Measurements from ENCODE around the gene ZSWIM8. TPM values are rescaled to one million over a fixed set of nuclear protein-coding genes. Genes with fewer than 3 reads are reported as not detected.
"Not testable (repeated sequence)": the region's sequence is repeated elsewhere in the genome, so short reads cannot be mapped to it uniquely, and the experiment has no call there.

ZSWIM8 gene
- total RNA-seq, 3 donors from 2014 or later = 31.3 to 41.2 (median 40.5) TPM

- peaks cover 9% of the 10 kb centered on the region for H3K36me3 Mint-ChIP-seq (ENCODE audit: insufficient read depth)
- no peaks in the 10 kb centered on the region for H3K27me3 Mint-ChIP-seq (ENCODE audit: low read depth)
- H3K9me3 Mint-ChIP-seq = no peaks in the 10 kb centered on the region
- ATAC-seq (no peak), DNase-seq (no peak)
- H3K4me3 Mint-ChIP-seq = no peak overlapping the region
- no peaks in the 10 kb centered on the region for H3K4me1 Mint-ChIP-seq (ENCODE audit: low read depth)
Observed at GRCh38 chr10:73824146-73824725, 38.8 kb downstream of the ZSWIM8 start.

- no peak overlapping the region for H3K4me3 Mint-ChIP-seq
- peaks cover 6% of the 10 kb centered on the region for H3K36me3 Mint-ChIP-seq (ENCODE audit: insufficient read depth)
- H3K27me3 Mint-ChIP-seq (ENCODE audit: low read depth) = no peaks in the 10 kb centered on the region
- no peaks in the 10 kb centered on the region for H3K4me1 Mint-ChIP-seq (ENCODE audit: low read depth)
- H3K9me3 Mint-ChIP-seq = no peaks in the 10 kb centered on the region
- DNase-seq (no peak), ATAC-seq (no peak)
Observed at GRCh38 chr10:73827346-73828089, 42.1 kb downstream of the ZSWIM8 start.

- Mint-ChIP-seq H3K27me3 (ENCODE audit: low read depth) (no peaks in the 10 kb centered on the region), H3K4me1 (ENCODE audit: low read depth) (no peaks in the 10 kb centered on the region), H3K9me3 (no peaks in the 10 kb centered on the region), H3K36me3 (ENCODE audit: insufficient read depth) (peaks cover 6% of the 10 kb centered on the region), H3K4me3 (no peak overlapping the region)
- no peak for ATAC-seq
- no peak for DNase-seq
Observed at GRCh38 chr10:73828161-73828560, 42.8 kb downstream of the ZSWIM8 start.

- H3K9me3 Mint-ChIP-seq; H3K36me3 Mint-ChIP-seq (ENCODE audit: insufficient read depth); DNase-seq; H3K27me3 Mint-ChIP-seq (ENCODE audit: low read depth); H3K4me3 Mint-ChIP-seq; H3K4me1 Mint-ChIP-seq (ENCODE audit: low read depth); ATAC-seq: not testable (repeated sequence)
Observed at GRCh38 chr10:73829090-73829489, 43.7 kb downstream of the ZSWIM8 start.

GRCh38 chr10:73836427-73836980 is 51.1 kb downstream of the ZSWIM8 start:
- H3K9me3 Mint-ChIP-seq = no peaks in the 10 kb centered on the region
- no peak for DNase-seq
- no peaks in the 10 kb centered on the region for H3K4me1 Mint-ChIP-seq (ENCODE audit: low read depth)
- no peaks in the 10 kb centered on the region for H3K27me3 Mint-ChIP-seq (ENCODE audit: low read depth)
- H3K4me3 Mint-ChIP-seq = no peak overlapping the region
- ATAC-seq = no peak
- peaks cover 18% of the 10 kb centered on the region for H3K36me3 Mint-ChIP-seq (ENCODE audit: insufficient read depth)

GRCh38 chr10:73837072-73837471 is 51.7 kb downstream of the ZSWIM8 start:
- H3K4me1 Mint-ChIP-seq (ENCODE audit: low read depth) = no peaks in the 10 kb centered on the region
- ATAC-seq (no peak), DNase-seq (no peak)
- no peaks in the 10 kb centered on the region for H3K27me3 Mint-ChIP-seq (ENCODE audit: low read depth)
- peaks cover 24% of the 10 kb centered on the region for H3K36me3 Mint-ChIP-seq (ENCODE audit: insufficient read depth)
- H3K4me3 Mint-ChIP-seq = no peak overlapping the region
- H3K9me3 Mint-ChIP-seq = no peaks in the 10 kb centered on the region

- H3K36me3 Mint-ChIP-seq (ENCODE audit: insufficient read depth) = peaks cover 30% of the 10 kb centered on the region
- H3K4me1 Mint-ChIP-seq (ENCODE audit: low read depth) = no peaks in the 10 kb centered on the region
- no peak overlapping the region for H3K4me3 Mint-ChIP-seq
- DNase-seq = no peak
- no peak for ATAC-seq
- H3K27me3 Mint-ChIP-seq (ENCODE audit: low read depth) = no peaks in the 10 kb centered on the region
- no peaks in the 10 kb centered on the region for H3K9me3 Mint-ChIP-seq
Observed at GRCh38 chr10:73838008-73838567, 52.7 kb downstream of the ZSWIM8 start.

- no peaks in the 10 kb centered on the region for H3K27me3 Mint-ChIP-seq (ENCODE audit: low read depth)
- DNase-seq = no peak
- H3K9me3 Mint-ChIP-seq = no peaks in the 10 kb centered on the region
- H3K4me3 Mint-ChIP-seq = no peak overlapping the region
- peaks cover 35% of the 10 kb centered on the region for H3K36me3 Mint-ChIP-seq (ENCODE audit: insufficient read depth)
- no peaks in the 10 kb centered on the region for H3K4me1 Mint-ChIP-seq (ENCODE audit: low read depth)
- ATAC-seq = no peak
Observed at GRCh38 chr10:73838827-73839226, 53.4 kb downstream of the ZSWIM8 start.

- no peaks in the 10 kb centered on the region for H3K4me1 Mint-ChIP-seq (ENCODE audit: low read depth)
- no peak overlapping the region for H3K4me3 Mint-ChIP-seq
- H3K27me3 Mint-ChIP-seq (ENCODE audit: low read depth) = no peaks in the 10 kb centered on the region
- ATAC-seq (no peak), DNase-seq (no peak)
- peaks cover 35% of the 10 kb centered on the region for H3K36me3 Mint-ChIP-seq (ENCODE audit: insufficient read depth)
- no peaks in the 10 kb centered on the region for H3K9me3 Mint-ChIP-seq
Observed at GRCh38 chr10:73839276-73839966, 54.0 kb downstream of the ZSWIM8 start.

GRCh38 chr10:73840056-73840402 is 54.6 kb downstream of the ZSWIM8 start:
- no peaks in the 10 kb centered on the region for H3K4me1 Mint-ChIP-seq (ENCODE audit: low read depth)

GRCh38 chr10:73840403-73841060 is 55.1 kb downstream of the ZSWIM8 start:
- no peaks in the 10 kb centered on the region for H3K4me1 Mint-ChIP-seq (ENCODE audit: low read depth)
- ATAC-seq (no peak), DNase-seq (no peak)
- no peaks in the 10 kb centered on the region for H3K27me3 Mint-ChIP-seq (ENCODE audit: low read depth)
- no peak overlapping the region for H3K4me3 Mint-ChIP-seq
- H3K36me3 Mint-ChIP-seq (ENCODE audit: insufficient read depth) = peaks cover 32% of the 10 kb centered on the region
- no peaks in the 10 kb centered on the region for H3K9me3 Mint-ChIP-seq

More at GRCh38 chr10:73840056-73840402, 54.6 kb downstream of the ZSWIM8 start:
- DNase-seq (no peak), ATAC-seq (no peak)
- H3K36me3 Mint-ChIP-seq (ENCODE audit: insufficient read depth) = peaks cover 33% of the 10 kb centered on the region
- no peaks in the 10 kb centered on the region for H3K9me3 Mint-ChIP-seq
- no peak overlapping the region for H3K4me3 Mint-ChIP-seq
- H3K27me3 Mint-ChIP-seq (ENCODE audit: low read depth) = no peaks in the 10 kb centered on the region

GRCh38 chr10:73841061-73841421 is 55.6 kb downstream of the ZSWIM8 start:
- H3K27me3 Mint-ChIP-seq (ENCODE audit: low read depth) = no peaks in the 10 kb centered on the region
- no peak overlapping the region for H3K4me3 Mint-ChIP-seq
- DNase-seq = no peak
- H3K9me3 Mint-ChIP-seq = no peaks in the 10 kb centered on the region
- no peaks in the 10 kb centered on the region for H3K4me1 Mint-ChIP-seq (ENCODE audit: low read depth)
- H3K36me3 Mint-ChIP-seq (ENCODE audit: insufficient read depth) = peaks cover 35% of the 10 kb centered on the region
- no peak for ATAC-seq

- Mint-ChIP-seq H3K4me3 (no peak overlapping the region), H3K27me3 (ENCODE audit: low read depth) (no peaks in the 10 kb centered on the region), H3K4me1 (ENCODE audit: low read depth) (no peaks in the 10 kb centered on the region), H3K36me3 (ENCODE audit: insufficient read depth) (peaks cover 41% of the 10 kb centered on the region), H3K9me3 (no peaks in the 10 kb centered on the region)
- ATAC-seq (no peak), DNase-seq (no peak)
Observed at GRCh38 chr10:73841526-73842285, 56.3 kb downstream of the ZSWIM8 start.

Measured in activated T-cell treated with anti-CD3 and anti-CD28 coated beads, Interleukin-2, amount 50 U/mL, for 4 hours (primary cell).